ENCODE results near the gene PITPNM1.

DNA sequence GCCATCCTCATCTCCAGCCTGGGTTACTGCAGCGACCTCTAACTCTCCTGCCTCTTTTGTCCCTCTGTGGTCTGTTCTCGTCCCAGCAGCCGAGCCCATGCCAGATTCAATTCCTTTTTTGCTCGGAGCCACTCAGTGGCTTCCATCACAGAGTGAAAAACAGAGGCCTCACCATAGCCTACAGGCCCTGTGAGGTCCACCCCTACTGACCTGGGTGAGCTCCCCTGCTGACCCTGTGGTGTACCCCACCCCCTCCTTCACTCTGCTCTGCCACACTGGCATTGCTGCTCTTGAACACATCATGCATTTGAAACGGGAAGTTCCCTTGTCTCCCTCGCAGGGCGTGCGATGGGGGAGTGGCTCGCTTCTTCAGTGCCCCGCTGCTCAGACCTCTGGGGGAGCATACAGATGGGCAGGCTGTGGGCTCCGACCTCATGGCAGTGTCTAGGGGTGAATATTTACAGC lies 20.3 kb downstream of the PITPNM1 start:
- TF ChIP-seq CTCF (IDR thresholded peaks at IDR 0.05): no peak
- no peak for TF ChIP-seq POLR2A (IDR thresholded peaks at IDR 0.05)
